T-helper 2 cell treated with Interferon-gamma antibody and Interleukin-4, amounts not matched to agents 5 μg/mL and 100 μg/mL, for 36 hours (primary cell): ENCODE data around the gene CTNNA2.

ENCODE experiments used
- DNase-seq: peaks from one replicate; pipeline ENCODE4 v3.0.0; 2021; ENCODE audit warnings: low spot score
- H3K27ac Mint-ChIP-seq: one replicate; pipeline ENCODE4 v1.8.0; 2021; ENCODE audit warnings: mild to moderate bottlenecking, mixed read lengths
- H3K27me3 Mint-ChIP-seq: one replicate; pipeline ENCODE4 v1.8.0; 2021; ENCODE audit warnings: low read depth, mixed read lengths
- H3K36me3 Mint-ChIP-seq: one replicate; pipeline ENCODE4 v1.8.0; 2021; ENCODE audit warnings: low read depth, mixed read lengths
- H3K4me1 Mint-ChIP-seq: one replicate; pipeline ENCODE4 v1.8.0; 2021; ENCODE audit warnings: low read depth, mixed read lengths
- H3K4me3 Mint-ChIP-seq: one replicate; pipeline ENCODE4 v1.8.0; 2022; ENCODE audit warnings: mild to moderate bottlenecking, moderate library complexity, mixed read lengths
- H3K9me3 Mint-ChIP-seq: one replicate; pipeline ENCODE4 v1.8.0; 2021; ENCODE audit warnings: mixed read lengths

Gene CTNNA2

DNA sequence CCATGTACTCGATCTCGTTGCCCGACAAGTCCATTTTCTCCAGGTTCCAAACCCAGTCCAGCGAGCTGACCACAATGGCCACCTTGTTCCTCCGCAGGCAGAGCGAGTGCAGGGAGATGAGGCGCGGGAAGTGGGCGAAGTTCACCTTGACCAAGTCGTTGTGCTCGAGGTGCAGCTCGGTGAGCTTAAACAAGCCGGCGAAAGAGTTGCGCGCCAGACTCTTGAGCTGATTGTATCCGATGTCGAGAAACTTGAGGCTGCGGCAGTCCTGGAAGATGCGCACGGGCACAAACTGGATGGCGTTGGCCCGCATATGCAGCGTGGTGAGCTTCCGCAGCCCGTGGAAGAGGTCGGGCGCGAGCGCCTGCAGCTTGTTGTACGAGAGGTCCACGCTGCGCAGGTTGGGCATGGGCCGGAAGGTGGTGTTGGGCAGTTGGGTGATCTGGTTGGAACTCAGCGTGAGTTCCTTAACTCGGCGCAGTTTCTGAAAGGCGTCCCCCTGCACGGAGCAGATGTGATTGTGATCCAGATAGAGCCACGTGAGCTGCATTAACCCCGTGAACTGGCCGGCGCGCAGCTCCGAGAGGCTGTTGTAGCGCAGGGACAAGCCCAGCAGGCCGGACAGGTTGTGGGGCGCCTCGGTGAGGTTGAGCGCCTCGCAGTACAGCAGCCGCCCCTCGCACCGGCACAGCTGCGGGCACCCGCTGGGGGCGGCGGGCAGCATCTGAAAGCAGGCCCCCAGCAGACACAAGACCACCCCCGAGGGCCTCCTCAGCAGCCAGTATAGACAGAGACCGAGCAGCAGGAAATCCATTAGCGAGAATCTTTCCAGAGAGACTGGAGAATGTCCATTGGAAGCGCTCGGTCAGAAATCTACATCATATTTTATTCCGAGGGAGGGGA, 790.4 kb downstream of the CTNNA2 start:
- H3K4me3 Mint-ChIP-seq = no peak overlapping the region
- H3K27ac Mint-ChIP-seq = no peak overlapping the region
- peaks cover 42% of the 10 kb centered on the region for H3K27me3 Mint-ChIP-seq
- no peaks in the 10 kb centered on the region for H3K4me1 Mint-ChIP-seq
- no peaks in the 10 kb centered on the region for H3K36me3 Mint-ChIP-seq
- DNase-seq = no peak
- no peaks in the 10 kb centered on the region for H3K9me3 Mint-ChIP-seq

DNA sequence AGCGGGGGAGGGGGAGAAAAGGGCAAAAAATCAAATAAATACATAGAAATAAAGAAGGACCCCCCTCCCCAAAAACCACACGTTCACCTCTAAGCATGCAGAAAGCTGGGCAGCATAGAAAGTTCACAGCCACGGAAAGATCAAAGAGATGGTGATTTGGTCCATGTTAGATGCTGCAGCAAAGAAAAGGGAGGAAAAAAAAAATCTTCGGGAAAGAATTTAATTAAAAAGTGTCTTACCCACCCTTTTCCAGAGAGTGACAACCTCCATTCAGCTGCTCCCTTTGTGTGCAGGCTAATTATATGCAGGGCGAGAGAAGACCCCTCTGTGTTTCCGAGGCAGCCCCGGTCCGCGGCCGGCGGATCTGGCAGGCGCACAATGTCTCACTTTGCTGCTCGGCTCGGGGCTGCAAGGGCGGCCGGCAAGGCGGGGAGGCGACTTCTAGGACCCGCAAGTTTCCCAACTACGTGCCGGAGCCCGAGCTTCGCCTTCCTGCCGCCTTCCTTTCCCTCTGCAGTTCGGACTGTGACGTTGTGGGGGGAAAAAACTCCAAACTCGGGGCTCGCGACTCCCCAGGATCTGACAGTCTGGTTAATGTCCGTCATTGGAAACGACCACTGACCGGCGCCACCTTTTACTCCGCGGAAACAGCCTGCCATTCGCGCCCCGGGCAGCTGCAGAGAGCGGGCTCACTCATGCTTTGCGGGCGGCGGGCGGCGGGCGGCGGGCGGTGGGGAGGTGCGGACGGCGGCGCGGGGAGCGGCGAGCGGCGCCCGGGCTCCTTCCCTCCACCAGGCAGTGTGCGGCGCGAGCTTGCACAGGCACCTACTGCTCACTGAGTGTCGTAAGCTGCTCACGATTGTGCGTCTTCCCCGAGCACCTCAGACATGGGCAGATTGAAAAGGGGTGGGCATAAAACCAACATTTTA, 791.3 kb downstream of the CTNNA2 start, which contains the start of gene LRRTM1:
TSS of gene LRRTM1 (minus strand) at position 844 of the 929 bp plus-strand sequence. CDS start 933 bp downstream, outside the sequence.
- no peaks in the 10 kb centered on the region for H3K36me3 Mint-ChIP-seq
- DNase-seq = no peak
- H3K27me3 Mint-ChIP-seq = peaks cover 42% of the 10 kb centered on the region
- H3K9me3 Mint-ChIP-seq = no peaks in the 10 kb centered on the region
- no peaks in the 10 kb centered on the region for H3K4me1 Mint-ChIP-seq
- H3K27ac Mint-ChIP-seq = no peak within 1 kb of the TSS
- no peak within 1 kb of the TSS for H3K4me3 Mint-ChIP-seq

DNA sequence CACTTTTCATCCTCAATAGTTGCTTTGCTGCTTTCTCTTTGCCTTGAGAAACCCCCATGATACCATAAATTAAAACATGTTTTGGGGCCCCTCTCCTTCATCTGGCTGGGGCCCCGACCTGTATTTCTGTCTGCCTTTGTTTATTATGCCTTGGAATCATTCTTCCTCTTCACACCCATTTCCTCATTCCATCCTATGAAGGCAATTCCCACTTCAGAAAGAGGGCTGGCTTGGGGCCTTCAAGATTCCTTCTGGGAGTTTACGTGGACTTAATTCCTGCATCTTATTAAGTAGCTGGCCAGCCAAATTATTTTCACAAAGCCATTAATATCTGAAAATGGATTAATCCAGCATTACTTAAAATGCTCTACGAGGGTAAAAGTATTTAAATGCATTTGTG, 798.5 kb downstream of the CTNNA2 start:
- Mint-ChIP-seq H3K36me3 (no peaks in the 10 kb centered on the region), H3K27me3 (peaks cover 2% of the 10 kb centered on the region), H3K4me1 (no peaks in the 10 kb centered on the region), H3K9me3 (peaks cover 3% of the 10 kb centered on the region), H3K27ac (no peak overlapping the region), H3K4me3 (no peak overlapping the region)
- DNase-seq = no peak

DNA sequence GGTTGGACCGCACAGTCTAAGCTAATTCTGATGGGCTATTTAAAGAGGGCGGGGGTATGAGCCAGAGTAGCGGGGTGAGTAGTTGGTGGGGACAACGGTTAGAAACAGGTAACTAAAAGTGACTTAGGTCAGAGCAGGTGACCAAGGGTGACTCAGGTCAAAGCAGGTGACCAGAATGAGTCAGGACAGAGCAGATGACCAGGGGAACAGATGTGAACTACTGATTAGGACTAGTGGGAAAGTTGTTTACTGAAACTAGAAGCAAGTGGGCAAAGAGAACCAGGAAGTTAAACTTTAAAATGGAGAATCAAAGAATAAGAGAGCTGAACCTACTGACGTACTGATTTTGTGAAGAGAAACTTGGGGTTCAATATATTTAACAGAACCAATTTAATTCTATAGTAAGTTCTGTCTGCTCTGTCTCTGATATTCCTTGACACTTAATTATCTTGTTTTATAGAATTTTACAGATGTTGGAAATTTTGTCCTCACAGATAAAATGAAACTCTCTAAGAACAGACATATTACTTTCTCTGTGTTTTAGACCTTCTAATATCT, 799.5 kb downstream of the CTNNA2 start:
- Mint-ChIP-seq H3K9me3 (peaks cover 3% of the 10 kb centered on the region), H3K27ac (no peak overlapping the region), H3K27me3 (no peaks in the 10 kb centered on the region), H3K4me1 (no peaks in the 10 kb centered on the region), H3K36me3 (no peaks in the 10 kb centered on the region), H3K4me3 (no peak overlapping the region)
- DNase-seq = no peak

DNA sequence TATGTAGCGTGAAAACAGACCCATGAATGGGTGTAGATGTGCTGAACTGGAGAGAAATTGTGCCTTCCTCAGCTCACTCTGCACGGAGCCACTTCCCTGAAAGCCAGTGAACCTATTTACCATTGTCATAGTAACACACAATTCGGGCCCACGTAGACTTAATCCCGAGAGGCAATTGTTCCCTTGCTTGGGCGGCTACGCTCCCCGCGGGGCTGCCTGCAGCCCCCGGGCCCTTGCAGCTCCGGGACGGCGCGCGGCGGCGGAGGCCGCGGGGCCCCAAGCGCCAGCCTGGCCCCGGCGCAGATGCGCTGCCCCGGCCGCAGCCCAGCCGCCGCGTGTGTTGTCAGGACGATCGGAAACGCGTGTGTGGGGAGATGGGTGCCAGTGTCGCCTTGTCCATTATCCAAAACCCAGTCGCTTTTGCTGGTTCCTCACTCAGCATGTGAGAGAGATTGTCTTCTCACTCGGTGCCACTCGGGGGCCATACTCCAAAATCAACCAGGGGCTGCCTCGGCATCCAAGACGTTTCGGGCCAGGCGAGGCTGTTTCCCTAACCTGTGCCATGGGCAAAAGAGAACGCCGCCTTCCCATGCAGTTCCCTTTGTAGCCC, 809.6 kb downstream of the CTNNA2 start:
- Mint-ChIP-seq H3K27me3 (peaks cover 3% of the 10 kb centered on the region), H3K36me3 (no peaks in the 10 kb centered on the region), H3K9me3 (no peaks in the 10 kb centered on the region), H3K4me1 (no peaks in the 10 kb centered on the region), H3K27ac (no peak overlapping the region), H3K4me3 (no peak overlapping the region)
- no peak for DNase-seq

DNA sequence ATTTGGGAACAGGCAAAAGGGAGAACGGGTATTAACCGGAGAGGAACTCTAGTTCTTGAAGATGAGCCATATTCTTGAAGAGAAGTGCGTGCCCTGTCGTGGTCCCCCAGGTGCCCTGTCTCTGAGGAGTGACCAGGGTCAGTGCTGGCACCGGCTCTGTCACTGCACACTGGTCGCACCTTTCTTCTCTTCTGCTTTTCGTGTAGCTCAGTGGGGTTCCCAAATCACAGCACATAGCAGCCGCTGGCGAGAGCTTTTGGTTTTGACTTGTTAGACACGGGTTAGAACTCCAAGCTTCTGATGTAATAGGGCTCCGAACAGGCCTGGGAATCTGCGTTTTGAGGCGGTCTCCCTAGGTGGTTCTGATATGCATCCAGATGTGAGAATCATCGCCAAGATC, 810.1 kb downstream of the CTNNA2 start:
- Mint-ChIP-seq H3K36me3 (no peaks in the 10 kb centered on the region), H3K27me3 (peaks cover 3% of the 10 kb centered on the region), H3K9me3 (no peaks in the 10 kb centered on the region), H3K4me1 (no peaks in the 10 kb centered on the region), H3K4me3 (no peak overlapping the region), H3K27ac (no peak overlapping the region)
- DNase-seq = no peak

DNA sequence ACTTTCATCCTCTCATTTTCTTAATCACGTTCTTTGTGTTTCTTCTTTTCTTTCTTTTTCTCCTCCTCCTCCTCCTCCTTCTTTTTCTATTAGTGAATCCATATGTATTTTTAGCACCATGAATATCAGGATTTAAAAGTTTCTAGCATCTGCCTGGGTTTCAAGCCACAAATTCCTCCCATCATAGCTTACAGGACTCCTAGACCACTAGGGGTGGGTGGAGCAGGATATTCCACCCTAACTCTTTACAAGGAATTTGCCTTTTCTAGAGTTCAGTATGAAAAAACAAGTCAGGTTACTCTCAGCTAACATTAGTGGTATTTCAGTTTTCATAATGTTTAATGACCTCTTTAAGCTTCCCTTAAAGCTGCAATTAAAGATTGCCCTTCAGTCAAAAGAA, 810.8 kb downstream of the CTNNA2 start:
- H3K27ac Mint-ChIP-seq = no peak overlapping the region
- DNase-seq = no peak
- H3K4me3 Mint-ChIP-seq = no peak overlapping the region
- H3K9me3 Mint-ChIP-seq = no peaks in the 10 kb centered on the region
- H3K27me3 Mint-ChIP-seq = peaks cover 3% of the 10 kb centered on the region
- H3K4me1 Mint-ChIP-seq = no peaks in the 10 kb centered on the region
- no peaks in the 10 kb centered on the region for H3K36me3 Mint-ChIP-seq

DNA sequence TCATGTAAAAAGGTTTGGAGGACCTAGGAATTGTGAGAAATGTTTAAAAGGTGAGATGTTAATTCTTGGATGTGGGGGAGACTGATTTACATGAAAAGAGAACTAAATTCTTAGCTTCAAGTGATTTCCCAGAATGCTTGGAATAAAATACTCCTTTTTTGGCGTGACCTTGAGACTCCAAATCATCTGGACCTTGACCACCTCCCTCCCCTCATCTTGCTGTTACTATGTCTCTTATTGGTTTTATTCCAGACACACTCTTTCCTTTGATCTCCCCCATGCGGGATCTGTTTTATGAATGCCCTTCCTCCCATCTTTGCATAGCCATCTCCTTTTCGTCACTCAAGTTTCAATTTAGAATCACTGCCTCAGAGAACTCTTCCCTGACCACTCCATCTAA, 811.7 kb downstream of the CTNNA2 start:
- H3K36me3 Mint-ChIP-seq = no peaks in the 10 kb centered on the region
- no peaks in the 10 kb centered on the region for H3K9me3 Mint-ChIP-seq
- H3K4me3 Mint-ChIP-seq = no peak overlapping the region
- DNase-seq = no peak
- H3K4me1 Mint-ChIP-seq = no peaks in the 10 kb centered on the region
- H3K27ac Mint-ChIP-seq = no peak overlapping the region
- H3K27me3 Mint-ChIP-seq = peaks cover 3% of the 10 kb centered on the region

DNA sequence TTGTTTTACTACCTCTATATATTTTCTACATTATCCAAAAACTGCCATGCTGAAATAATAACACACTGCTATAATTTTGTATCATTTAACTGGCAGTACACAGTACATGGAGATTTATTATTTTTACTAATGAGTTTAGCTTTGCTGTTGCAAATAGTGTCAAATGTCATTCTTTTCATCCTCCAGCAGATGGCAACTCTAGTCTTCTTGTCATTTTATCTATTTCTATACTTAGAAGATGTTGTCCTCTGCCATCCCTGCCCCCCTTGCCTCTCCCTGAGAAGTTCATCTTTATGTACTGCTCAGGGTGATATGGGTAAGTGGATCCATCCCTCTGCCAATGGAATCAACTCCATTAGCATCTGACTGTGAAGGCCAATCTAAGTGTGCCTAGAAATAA, 813.4 kb downstream of the CTNNA2 start:
- H3K36me3 Mint-ChIP-seq = no peaks in the 10 kb centered on the region
- H3K4me3 Mint-ChIP-seq = no peak overlapping the region
- peaks cover 2% of the 10 kb centered on the region for H3K27me3 Mint-ChIP-seq
- H3K9me3 Mint-ChIP-seq = no peaks in the 10 kb centered on the region
- H3K4me1 Mint-ChIP-seq = no peaks in the 10 kb centered on the region
- no peak for DNase-seq
- H3K27ac Mint-ChIP-seq = no peak overlapping the region

DNA sequence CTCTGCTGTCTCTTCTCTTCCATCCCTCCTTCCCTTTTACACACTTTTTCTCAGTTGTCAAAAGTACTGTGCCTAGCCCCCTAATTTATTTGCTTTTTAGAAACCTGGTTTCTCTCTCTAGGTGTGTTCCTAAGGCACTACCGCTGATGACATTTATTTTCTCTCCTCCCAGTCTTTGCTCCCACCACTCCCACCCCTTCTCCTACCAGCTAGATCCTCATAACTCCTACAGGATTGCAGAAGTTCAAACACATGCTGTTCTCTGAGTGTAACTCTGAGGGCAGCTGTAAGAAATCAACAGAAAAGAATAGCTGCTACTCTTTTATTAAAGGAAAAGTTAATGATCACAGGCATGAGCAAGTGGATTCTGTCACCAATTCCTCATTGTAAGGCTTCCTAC, 814.0 kb downstream of the CTNNA2 start:
- Mint-ChIP-seq H3K36me3 (no peaks in the 10 kb centered on the region), H3K27ac (no peak overlapping the region), H3K27me3 (peaks cover 2% of the 10 kb centered on the region), H3K4me1 (no peaks in the 10 kb centered on the region), H3K4me3 (no peak overlapping the region), H3K9me3 (peaks cover 3% of the 10 kb centered on the region)
- no peak for DNase-seq

DNA sequence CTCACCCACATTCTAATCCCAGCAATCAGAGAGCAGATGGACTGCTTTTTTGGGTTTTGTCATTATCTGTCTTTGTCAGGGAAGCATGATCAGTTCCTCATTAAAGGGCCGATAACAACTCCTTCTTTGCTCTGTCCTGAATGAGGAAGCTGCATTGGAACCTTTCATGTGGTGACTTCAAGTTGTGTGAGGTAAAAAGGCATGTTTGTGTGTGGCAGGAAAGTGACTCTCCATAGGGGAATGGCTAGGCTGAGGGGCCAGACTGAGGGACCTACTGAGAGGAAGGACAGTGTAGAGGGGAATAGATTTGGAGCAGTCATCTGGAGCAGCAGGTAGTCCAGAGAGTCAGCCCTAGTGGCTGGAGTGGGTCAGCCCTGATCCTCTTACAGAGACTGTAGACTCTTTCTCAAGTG, 815.3 kb downstream of the CTNNA2 start:
- Mint-ChIP-seq H3K4me1 (no peaks in the 10 kb centered on the region), H3K36me3 (no peaks in the 10 kb centered on the region), H3K4me3 (no peak overlapping the region), H3K9me3 (peaks cover 5% of the 10 kb centered on the region), H3K27ac (no peak overlapping the region), H3K27me3 (no peaks in the 10 kb centered on the region)
- DNase-seq = no peak

DNA sequence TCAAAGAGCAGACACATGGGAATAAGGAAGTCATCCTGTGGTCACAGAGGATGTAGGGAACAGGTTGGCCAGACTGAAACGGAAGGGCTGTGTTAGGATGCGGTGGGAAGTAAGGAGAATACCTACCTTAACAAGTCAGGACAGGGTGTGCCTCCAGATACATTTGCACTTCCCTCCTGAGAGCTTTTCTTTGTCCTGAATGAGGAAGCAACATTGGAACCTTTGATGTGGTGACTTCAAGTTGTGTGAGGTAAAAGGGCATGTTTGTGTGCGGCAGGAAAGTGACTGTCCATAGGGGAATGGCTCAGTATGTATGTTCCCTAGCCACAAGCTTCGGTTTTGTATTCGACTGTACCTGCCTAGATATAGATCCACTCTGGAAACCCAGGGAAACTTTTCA, 816.6 kb downstream of the CTNNA2 start:
- H3K4me3 Mint-ChIP-seq = no peak overlapping the region
- H3K9me3 Mint-ChIP-seq = peaks cover 14% of the 10 kb centered on the region
- no peak overlapping the region for H3K27ac Mint-ChIP-seq
- no peaks in the 10 kb centered on the region for H3K36me3 Mint-ChIP-seq
- H3K27me3 Mint-ChIP-seq = no peaks in the 10 kb centered on the region
- DNase-seq = no peak
- H3K4me1 Mint-ChIP-seq = no peaks in the 10 kb centered on the region

DNA sequence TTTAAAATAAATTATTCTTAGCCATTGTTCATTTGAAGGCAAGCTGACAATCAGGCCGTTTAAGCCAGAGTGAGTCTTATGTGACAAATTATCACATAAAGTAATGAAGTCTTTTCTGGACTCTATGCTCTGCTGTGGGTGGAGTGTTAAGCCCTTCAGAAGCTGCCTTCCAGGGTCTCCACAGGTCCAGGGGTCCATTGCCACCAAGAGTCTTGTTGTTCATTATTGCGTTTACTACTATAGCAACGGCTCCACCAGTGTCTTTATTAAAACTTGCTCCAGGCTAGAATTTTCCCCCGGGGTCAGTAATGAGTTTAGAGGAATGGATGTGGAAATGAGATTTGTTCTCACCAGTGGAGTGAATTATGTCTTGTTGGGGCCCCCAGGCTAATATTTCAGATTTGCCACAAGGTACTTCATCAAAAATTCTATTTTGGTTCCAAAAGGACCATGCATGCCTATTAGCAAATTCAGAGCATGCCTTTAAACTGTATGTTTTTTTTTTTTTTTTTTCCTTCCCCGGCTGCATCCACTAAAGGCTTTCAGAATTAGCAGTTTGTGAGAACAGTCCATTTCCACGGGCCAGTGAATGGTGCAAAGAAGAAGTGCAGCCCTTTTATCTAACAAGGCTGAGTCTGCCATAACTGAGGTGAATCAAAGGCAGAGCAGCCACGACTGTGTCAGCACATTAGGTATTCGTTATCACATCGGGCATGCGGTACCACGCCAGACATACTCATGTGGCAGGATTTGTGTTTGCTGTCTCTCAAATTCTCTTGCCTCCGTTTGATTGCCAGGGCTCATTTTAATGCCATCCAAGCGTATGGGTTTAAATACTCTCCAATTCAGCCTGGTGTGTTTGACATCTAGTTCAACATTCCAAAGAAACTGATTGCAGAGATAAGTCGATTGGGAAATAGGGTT, 817.9 kb downstream of the CTNNA2 start:
- H3K27ac Mint-ChIP-seq = no peak overlapping the region
- no peaks in the 10 kb centered on the region for H3K27me3 Mint-ChIP-seq
- H3K9me3 Mint-ChIP-seq = peaks cover 24% of the 10 kb centered on the region

More for the DNA sequence above, 817.9 kb downstream of the CTNNA2 start:
- DNase-seq = no peak
- H3K36me3 Mint-ChIP-seq = no peaks in the 10 kb centered on the region
- no peaks in the 10 kb centered on the region for H3K4me1 Mint-ChIP-seq
- H3K4me3 Mint-ChIP-seq = no peak overlapping the region
